Activated T-cell treated with anti-CD3 and anti-CD28 coated beads for 48 hours (primary cell): ENCODE data around the gene LYRM4.

ENCODE experiments used
- DNase-seq: peaks from one replicate; pipeline ENCODE4 v3.0.0-alpha.2; 2020; ENCODE audit warnings: low read depth

Gene LYRM4

DNA sequence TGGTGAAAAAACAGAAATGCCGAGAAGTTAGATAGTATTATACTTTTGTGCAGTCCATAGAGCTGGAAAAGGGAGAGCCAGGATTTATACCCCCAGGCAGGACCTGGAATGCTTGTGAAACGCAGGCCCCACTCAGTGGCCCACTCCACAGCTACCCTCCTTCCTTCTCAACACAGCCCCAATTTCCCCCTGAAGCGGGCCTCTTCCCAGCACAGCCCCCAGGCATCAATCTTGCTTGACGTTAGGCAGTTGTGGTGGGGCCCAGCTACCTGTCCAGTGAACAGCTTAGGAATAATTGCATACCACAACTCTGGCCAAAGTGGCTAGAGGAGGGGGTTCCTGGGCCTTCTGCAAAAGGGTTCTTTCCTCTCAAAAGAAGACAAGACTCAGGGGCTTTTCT is 114.4 kb downstream of the LYRM4 start:
- no peak for DNase-seq

DNA sequence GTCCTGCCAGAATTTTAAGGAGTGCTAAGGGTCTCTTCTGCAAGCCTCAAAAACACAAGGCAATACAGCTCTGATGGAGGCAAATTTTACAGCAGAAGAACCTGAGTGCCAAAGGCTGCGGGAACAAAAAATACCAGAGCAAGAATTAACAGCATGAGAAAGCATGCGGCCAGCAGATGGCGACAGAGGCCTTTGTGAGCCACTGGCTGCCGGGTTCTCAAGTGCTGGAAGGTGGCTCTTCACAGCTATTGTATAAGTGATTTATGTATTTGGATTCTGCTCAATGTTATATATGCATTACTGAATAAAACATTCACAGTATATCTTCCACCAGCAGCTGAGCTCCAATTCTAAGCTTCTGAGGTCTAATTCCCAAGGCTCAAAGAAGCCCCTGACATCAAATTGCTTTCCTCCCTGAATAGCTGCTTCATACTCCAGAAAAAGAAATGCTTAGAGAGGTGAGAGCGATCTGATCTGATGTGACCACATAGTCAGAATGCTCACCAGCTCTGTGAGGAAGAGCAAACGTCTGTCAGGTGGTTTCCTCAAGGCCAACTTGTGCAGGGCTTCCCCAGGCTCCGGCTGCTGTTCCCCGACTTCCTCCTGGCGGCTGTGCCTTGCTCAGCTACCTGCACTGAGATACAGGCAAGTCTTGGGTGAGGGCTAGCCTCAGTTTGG is 117.0 kb downstream of the LYRM4 start:
- peak; percentile 72 for DNase-seq

DNA sequence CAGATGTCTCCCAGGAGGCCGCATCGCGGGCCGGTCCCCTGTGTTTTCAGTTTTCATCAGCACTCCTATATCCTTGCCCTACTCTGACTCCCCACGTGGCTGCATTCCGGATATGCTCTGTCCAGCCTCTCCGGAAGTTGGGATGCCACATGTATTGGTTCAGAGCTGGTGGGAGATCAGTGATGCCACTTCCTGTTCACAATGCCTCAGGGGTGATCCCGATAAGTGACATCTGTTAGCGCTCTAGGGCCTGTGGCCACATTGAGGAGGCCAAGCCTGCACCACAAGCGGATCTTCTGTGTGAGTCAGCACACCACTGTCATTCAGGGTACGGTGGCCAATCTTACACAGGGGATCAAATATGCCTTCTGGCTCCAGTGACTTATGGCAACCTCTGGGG is 117.8 kb downstream of the LYRM4 start:
- DNase-seq, result no peak

DNA sequence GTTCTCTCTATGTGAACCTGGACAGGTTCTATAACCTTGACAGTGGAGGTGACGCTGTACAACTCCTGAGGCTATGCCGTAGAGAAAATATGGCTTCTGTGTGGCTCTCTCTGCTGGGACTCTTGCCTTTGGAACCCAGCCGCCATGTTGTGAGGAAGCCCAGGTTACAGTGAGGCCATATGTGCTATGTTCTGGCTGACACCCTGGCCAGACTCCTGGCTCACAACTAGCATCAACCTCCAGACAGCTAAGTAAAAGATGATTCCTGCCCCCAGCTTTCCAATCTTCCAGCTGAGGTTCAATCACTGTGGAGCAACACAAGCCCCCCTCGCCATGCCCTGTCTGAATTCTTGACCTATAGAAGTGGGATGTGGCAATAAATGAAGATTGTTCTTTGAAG is 118.6 kb downstream of the LYRM4 start:
- DNase-seq, result no peak

DNA sequence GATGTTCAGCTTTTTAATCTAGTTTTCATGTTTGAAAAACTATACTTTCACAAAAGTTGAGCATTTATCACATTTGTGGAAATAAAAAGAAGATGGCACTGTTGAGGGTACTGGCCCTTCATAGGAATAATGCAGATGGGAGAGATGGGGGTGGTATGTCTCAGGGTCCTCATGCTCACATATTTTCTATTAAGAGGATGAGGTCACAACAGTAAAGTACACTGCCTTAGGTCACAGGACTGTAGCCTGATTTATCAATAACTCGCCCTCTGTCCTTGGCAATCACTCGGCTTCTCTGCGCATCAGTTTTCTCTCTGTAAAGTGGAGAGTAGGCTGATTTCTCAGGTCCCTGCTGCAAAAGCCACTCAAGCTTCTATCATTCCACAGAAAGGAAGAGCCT is 119.7 kb downstream of the LYRM4 start:
- DNase-seq, result no peak

DNA sequence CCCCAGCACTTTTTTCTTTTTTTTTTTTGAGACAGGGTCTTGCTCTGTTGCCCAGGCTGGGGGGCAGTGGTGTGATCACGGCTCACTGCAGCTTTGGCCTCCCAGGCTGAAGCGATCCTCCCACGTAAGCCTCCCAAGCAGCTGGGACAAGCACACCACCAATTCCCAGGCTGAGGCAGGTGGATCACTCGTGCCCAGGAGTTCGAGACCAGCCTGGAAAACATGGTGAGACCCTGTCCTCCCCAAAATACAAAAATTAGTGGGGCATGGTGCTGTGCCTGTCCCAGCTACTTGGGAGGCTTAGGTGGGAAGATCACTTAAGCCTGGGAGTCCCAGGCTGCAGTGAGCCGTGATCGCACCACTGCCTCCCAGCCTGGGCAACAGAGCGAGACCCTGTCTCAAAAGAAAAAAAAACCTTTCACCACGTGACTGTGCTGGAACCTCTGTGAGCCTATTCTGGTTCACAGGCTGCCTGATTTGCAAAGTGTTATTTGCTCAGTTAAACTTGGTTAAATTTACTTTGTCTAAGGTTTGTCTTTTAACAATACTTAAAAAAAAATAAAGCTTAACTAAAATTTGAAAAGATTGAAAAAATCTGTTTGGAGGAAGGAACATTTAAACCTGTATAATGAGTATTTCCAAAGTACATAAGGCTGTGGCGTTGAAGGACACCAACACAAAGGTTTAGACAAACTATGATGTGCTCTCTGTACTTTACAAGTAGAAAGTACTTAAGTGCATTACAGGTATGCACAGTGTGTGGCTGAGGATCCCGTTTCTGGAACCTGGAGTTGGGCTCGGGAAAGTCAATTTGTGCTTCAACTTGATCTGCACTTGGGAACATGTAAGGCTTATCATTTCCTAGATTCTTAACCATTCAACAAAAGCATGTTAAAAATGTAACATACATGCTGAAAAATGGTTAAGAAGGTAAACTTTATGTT is 120.7 kb downstream of the LYRM4 start:
- DNase-seq, result no peak

DNA sequence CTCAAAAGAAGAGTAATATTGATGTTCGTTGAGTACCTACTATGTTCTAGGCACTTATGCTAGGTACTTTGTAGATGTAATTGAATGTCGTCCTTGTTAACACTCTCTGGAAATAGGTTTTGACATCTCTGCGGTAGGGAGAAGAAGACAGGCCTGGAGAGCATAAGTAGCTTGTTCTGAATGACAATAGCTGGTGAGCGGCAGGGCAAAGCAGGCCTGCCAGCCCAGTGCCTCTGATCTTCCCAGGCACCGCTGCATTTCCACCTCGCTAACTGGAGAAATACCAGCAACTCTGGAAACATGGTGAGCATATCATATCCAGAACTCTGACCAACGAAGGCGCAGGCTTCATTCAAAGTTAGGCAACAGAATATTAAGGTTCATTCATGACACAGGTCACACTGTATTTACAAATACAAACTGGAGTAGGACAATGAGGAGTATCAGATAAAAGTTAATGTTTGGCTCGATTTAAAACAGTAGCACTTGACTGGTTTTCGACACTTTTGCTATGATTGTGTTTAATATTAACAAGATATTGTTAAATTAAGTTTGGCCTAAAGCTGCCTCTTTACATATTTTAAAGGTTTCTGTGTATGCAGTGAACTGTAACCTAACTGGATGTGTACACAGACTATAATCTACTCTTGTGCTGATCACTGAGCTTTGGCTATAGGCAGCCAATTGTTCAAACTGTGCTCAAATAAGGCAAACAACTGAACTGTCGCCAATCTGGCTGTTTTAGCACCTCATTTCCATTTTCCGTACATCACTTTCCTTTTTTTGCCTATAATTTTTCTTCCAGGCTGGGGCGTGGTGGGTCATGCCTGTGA is 121.5 kb downstream of the LYRM4 start:
- DNase-seq, result no peak

DNA sequence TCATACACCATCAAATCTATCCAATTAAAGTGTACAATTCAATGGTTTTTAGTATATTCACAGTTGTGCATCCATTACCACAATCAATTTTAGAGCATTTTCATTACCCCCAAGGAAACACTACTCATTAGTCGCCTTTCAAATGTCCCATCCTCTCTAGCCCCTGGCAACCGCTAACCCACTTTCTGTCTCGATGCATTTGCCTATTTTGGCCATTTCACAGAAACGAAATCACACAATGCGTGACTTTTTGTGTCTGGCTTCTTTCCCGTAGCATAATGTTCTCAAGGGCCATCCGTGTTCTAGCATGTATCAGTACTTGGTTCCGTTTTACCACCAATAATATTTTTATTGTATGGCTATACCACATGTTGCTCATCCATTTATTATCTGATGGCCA is 123.9 kb downstream of the LYRM4 start:
- DNase-seq, result no peak

DNA sequence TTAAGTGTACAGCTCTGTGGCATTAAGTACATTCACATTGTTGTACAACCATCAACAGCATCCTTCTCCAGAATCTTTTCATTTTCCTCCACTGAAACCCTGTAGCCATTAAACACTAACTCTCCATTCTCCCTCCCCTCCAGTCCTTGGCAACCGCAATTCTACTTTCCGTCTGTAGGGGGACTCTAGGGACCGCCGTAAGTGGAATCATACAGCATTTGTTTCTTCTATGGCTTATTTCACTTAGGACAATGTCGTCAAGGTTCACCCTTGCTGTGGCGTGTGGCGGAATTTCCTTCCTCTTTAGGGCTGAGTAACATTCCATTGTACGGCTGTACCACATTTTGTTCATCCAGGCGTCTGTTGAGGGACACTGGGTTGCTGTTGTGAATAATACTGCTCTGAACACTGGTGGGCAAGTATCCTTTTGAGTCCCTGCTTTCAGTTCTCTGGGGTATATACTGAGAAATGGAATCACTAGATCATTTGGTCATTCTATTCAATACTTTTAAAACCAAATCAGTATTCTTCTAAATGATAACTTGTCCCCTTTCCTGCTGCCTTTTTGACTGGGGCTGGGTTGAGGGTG is 124.9 kb downstream of the LYRM4 start:
- peak; percentile 23 for DNase-seq

DNA sequence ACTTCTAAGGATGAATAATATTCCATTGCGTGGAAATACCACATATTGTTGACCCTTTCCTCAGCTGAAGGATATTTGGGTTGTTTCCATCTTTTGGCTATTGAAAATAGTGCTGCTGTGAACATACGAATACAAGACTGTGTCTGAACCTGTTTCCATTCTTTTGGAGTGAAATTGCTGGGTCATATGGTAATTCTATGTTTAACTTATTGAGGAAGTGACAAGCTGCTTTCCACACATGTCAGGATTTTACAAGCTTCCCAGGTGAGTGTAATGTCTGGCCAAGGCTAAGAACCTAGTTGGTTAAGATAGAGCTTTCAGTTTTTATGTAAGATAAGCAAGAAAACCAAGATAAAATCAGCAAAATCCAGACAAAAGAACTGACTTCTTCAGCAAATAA is 126.8 kb downstream of the LYRM4 start:
- no peak for DNase-seq

DNA sequence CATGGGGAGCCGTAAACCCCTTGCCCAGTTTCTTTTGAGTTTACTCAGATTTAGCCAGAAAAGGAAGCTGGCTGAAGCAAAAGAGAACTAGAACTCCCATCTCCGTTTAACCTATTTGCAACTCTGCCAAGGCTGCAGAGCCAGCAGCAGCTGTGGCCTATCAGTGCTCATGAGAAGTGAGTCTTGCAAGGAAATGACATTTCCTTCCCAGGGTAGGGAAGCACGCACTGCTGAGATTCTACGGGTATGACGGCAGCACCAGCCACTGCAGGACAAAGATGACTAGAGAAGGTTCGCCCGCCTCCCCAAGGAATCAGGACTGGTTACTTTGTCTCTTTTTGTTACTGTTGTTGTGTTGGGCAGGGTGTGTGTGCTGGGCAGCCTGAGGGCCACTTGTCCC is 128.0 kb downstream of the LYRM4 start:
- DNase-seq, result no peak

DNA sequence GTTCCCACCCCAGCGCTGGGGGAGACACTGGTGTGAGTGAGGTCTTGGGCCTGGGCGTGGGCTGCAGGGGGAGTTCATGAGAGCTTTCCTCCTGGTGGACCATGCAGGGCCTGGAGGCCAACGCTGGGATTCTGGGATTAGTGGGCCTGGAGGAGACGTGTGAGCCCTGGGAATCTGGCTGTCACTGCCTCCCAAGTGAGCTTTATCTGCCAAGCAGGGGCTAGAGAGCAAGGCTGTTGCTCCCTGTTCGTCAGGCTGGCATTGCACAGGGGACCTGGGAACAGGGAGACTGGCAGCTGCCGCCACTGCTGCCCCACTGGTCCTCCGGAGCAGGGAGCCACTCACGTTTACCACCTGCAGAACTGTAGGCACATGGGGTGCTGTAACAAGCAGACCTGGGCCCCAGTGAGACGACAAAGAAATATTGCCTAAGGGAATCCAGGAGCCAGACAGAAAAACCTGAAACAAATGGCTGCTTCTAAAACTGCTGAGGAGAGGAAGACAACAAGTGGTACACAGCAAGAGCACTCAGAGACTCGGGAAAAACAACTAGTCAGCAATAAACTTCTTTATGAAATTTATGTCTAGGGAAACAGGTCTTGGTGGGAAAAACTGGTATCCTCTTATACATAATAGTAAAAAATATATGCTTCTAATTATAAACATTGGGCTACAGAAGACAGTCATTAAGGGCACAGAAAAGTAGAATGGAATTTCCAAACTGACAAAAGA is 130.4 kb downstream of the LYRM4 start:
- no peak for DNase-seq

DNA sequence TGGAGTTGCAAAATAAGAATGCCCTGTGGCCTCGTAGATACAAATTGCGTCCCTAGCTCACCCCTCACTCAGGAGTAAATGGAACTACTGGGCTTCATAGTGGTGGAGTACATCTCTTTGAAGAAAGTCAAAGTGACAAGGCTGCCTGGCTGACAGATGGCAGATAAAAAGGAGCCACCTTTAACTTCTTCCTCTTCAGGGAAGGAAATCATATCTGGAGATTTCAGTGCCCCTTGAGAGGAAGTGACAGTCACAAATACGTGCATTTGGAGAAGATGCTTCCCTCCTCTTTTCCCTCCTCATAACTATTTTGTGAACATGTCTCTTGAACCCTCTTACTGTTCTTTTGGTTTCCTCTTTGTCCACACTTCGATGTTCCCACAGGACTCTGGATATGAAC is 132.4 kb downstream of the LYRM4 start:
- no peak for DNase-seq

DNA sequence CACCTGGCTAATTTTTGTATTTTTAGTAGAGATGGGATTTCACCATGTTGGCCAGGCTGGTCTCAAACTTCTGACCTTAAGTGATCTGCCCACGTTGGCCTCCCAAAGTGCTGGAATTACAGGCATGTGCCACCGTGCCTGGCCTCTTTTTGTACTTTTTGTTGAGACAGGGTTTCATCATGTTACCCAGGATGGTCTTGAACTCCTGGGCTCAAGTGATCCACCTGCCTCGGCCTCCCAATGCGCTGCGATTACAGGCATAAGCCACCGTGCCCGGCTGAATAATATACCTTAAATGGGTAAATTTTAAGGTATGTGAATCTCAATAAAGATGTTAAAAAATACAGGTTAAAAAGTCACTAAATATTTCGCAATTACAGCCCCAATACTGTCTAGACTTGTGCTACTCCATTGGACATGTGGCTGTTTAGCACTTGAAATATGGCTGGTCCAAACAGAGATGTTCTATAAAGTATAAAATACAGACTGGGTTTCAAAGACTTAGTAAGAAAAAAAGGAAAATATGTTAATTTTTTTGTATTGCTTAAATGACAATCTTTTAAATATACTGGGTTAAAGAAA is 133.6 kb downstream of the LYRM4 start:
- no peak for DNase-seq

DNA sequence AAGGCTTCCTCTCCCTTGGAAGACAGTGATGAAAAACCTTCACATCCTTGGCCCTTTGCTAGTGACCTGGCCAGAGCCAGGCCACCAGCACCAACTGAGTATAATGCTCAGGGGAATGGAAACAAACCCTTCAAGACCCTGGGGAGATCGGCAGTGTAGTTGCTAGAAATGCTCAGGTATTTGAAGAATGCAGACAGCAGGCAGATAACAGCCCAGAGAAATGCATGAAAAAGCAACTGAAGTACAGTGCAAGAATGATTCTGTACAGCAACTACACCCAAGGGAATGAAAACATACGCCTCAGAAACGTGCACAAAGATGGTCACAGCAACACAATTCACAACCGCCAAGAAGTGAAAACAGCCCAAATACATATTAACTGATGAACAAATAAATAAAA is 134.5 kb downstream of the LYRM4 start:
- DNase-seq, result no peak

DNA sequence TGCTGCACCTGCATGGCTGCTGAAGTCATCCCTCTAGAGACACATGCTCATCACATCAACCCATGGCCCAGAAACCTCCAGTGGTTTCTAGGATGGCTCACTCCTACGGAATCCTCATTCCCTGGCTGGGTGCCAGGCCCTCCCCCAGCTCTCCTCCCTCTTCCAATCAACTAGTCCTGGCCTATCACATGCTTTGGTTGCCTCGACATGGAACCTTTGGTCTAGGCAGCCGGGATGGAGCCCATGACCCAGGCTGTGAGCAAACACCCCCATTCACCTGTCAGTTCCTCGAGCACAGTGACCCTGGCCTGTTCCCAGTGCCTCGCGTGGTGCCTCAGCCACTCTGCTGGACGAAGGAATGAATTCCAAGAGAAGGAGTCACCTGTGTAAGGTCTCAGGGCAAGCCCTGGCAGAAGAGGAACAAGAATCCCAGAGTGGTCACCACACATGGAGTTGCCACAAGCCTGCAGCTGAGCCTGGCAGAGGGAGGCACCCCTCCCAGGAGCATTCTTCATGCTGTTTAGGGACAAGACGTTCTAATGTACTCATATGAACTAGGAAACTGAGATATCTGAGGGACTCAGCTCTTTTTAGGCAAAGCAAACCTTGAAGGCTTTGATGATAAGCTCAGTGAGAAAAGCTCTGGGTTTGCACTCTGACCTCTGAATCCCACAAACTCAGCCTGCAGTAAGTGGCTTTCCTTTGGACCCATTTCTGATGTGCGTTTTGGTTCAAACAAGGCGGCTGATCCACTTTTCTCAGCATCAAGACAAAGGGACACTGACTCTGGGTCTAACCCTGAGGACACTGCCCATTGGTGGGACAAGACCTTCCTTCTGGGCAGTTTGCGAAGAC is 135.4 kb downstream of the LYRM4 start:
- DNase-seq, result no peak

DNA sequence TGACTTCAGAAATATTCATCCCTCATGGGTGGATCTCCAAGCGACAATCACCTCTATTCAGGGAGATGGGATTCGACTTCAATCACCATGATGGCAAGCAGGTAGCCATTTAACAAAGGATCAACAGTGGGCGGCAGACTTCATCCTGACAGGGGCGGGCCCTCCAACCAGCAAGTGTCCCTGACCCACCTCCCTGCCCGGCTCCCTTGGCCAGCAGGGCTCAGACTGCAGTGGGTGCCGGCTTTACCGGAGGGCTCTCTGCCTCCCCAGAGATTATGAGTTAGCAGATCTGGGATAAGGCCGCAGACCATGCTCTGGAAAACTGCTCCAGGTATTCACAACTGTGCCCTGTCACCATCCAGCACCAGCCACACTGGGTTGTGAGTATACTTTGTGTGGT is 136.2 kb downstream of the LYRM4 start:
- DNase-seq, result no peak

DNA sequence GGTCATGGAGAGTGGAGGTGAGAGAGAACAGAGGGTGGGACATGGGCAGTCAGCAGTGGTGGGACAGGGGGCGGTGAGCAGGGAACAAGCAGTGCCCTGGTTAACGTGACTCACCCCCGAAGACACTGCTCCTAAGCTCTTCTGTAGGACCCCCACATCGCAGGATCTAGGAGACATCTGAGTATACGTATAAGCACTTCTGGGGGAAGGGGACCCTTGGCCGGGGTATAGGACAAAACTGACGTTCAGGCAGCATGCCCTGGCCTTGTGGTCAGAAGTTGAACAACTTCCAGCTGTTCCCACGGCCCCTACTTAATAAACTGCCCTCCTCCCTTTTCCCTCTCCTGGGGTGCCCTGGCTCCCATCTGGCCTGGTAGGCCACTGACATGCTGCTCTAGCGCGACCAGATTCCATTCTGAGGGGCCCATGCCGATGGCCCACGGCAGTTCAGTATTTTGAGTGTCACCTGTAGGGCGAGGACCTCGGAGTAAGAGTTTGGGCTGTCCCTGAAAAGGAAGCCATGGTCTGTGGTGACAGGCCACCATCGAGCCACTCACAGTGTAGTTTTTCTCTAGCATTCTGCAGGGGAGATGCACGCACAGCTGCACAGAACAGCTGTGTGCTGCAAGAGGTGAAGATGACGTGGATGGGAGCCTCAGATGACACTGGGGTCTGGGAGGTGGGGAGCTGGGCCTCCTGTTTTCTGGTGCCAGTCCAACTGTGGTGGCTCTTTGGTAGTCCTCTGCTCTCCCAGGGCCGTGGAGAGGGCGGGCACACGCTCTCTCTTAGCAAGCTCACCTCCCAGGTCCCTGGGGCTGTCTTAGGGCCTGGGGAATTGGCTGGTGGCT is 137.2 kb downstream of the LYRM4 start:
- DNase-seq, result no peak

DNA sequence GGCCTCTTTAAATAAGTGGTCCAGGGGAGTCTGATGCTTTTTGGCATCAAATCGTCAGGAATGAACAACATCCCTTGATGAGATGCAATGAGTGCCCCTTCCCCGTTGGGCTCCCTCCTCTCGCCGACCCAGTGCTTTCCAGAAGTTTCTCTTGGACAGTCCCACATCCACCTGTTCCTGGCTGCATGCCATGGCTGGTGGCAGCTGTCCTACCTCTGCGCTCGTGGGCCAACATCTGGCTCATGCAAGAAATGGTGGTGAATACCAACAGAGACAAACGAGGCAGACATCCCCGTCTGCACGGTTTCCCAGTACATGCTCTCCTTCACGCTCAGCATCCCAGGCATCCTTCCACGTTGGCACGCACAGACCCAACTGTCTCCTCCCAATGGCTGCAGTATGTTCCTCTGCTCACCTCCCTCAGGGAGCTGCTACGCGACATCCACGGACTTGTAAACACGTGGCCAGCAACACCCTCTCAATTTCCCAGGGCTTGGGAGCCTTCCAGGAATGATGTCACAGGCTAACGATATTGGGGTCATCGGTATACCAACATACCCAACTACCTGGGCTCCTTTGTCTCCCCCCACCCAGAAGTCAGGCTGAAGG is 138.1 kb downstream of the LYRM4 start:
- DNase-seq, result no peak
